ENCODE data around the gene COLEC12. TPM values are rescaled to one million over a fixed set of nuclear protein-coding genes. Genes with fewer than 3 reads are reported as not detected.
A peak's percentile ranks its signal among the peaks of the same experiment; 100 is the strongest.

The COLEC12 gene
- polyA plus RNA-seq, 3 donors: 0.21 to 0.47 (median 0.35) TPM

DNA sequence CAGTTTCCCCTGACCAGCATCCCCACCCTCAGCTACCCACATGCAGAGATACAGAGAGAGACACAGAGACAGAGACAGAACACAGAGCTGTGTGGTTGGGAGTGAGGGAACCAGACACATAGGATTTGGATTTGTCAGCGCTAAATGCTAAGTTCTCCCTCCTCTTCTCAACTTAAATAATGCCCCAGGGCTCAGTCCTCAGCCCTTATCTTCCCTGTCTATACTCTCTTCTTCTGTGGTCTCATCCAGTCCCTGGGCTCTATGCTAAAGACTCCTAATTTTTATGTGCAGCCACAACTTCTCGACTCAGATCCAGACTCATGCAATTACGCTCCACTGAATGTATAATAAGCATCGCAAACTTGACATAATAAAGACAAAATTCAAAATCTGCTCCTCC is 47.1 kb downstream of the COLEC12 start:
- Histone ChIP-seq H3K79me2 (ENCODE audit: insufficient read depth, low read length) (no peaks in the 10 kb centered on the region), H3K36me3 (replicated peaks in 1 of 2; ENCODE audit: control insufficient read depth in 1 of 2, insufficient read depth in 2 of 2, low read length in 2 of 2) (no peaks in the 10 kb centered on the region), H3K4me3 (replicated peaks in 1 of 3; ENCODE audit: low read depth in 2 of 3, low read length in 3 of 3) (peak overlapping the region in 1 of 3 experiments; percentile 44), H3K27ac (ENCODE audit: low read depth in 1 of 2, low read length in 2 of 2) (peak overlapping the region in 1 of 2 donors; percentile 15), H3K9ac (ENCODE audit: insufficient read depth, low read length, poor library complexity, severe bottlenecking) (no peak overlapping the region), H2AFZ (ENCODE audit: insufficient read depth, low read depth, low read length, poor library complexity, severe bottlenecking) (no peak overlapping the region), H4K20me1 (ENCODE audit: insufficient read depth, low read length) (no peaks in the 10 kb centered on the region), H3K4me2 (replicated peaks; ENCODE audit: extremely low read depth, low read length, poor library complexity, severe bottlenecking) (peak overlapping the region; percentile 34), H3K9me3 (replicated peaks in 1 of 2; ENCODE audit: control insufficient read depth in 1 of 2, insufficient read depth in 1 of 2, low read length in 2 of 2) (peaks cover 9 to 11% of the 10 kb centered on the region in 2 donors), H3K27me3 (ENCODE audit: control insufficient read depth in 2 of 2, insufficient read depth in 2 of 2, low read length in 2 of 2) (no peaks in the 10 kb centered on the region), H3K4me1 (ENCODE audit: control insufficient read depth in 1 of 2, insufficient read depth in 2 of 2, low read length in 2 of 2) (peaks cover 42 to 44% of the 10 kb centered on the region in 2 donors)
- H3K27ac Mint-ChIP-seq: peak overlapping the region in 4 of 7 donors; percentile 3 to 84 (median 68)
- TF ChIP-seq, protein P1, sequence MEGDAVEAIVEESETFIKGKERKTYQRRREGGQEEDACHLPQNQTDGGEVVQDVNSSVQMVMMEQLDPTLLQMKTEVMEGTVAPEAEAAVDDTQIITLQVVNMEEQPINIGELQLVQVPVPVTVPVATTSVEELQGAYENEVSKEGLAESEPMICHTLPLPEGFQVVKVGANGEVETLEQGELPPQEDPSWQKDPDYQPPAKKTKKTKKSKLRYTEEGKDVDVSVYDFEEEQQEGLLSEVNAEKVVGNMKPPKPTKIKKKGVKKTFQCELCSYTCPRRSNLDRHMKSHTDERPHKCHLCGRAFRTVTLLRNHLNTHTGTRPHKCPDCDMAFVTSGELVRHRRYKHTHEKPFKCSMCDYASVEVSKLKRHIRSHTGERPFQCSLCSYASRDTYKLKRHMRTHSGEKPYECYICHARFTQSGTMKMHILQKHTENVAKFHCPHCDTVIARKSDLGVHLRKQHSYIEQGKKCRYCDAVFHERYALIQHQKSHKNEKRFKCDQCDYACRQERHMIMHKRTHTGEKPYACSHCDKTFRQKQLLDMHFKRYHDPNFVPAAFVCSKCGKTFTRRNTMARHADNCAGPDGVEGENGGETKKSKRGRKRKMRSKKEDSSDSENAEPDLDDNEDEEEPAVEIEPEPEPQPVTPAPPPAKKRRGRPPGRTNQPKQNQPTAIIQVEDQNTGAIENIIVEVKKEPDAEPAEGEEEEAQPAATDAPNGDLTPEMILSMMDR (IDR thresholded peaks at IDR 0.05): no peak
- H3K4me1 Mint-ChIP-seq: peaks cover 45% of the 10 kb centered on the region
- H3K9me3 Mint-ChIP-seq: peaks cover 10 to 18% (median 13%) of the 10 kb centered on the region in 7 donors
- peaks cover 3 to 4% of the 10 kb centered on the region in 2 donors for H3K36me3 Mint-ChIP-seq
- H3K27me3 Mint-ChIP-seq (ENCODE audit: low read depth in 3 of 3): peaks cover 0 to 2% (median 2%) of the 10 kb centered on the region in 3 donors
- DNase-seq: no peak
- H3K4me3 Mint-ChIP-seq: peak overlapping the region in 1 of 2 donors; percentile 82
- WGBS (ENCODE audit: insufficient coverage): 94% methylated on average over 4 of the region's 4 CpGs
- intact Hi-C loops (cut with micrococcal nuclease): loop anchor here in 1 of 2 donors (10.0 kb wide), 1 partner anchor 69 kb away; no protein-coding TSS in a partner anchor

DNA sequence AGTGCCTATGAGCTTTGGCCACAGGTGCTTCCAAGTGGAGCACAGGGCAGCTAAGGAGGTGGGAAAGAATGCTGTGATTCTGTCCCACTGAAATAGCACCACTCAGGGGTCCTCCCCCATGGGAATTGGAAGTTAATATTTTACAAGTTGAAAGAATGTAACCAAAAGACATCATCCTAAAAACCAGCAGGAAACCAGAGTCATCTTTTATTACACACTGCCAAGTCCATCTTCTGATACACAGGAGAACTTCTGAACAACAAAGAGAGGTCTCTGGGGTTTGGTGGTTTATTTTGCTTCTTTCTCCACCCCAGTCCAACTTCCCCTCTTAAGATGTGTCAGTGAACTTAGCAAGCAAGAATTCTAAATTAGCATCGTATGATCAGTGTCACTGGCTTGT is 47.7 kb downstream of the COLEC12 start:
- peaks cover 41% of the 10 kb centered on the region for H3K4me1 Mint-ChIP-seq
- Histone ChIP-seq H3K27ac (ENCODE audit: low read depth in 1 of 2, low read length in 2 of 2) (peak overlapping the region in 1 of 2 donors; percentile 15), H3K9me3 (replicated peaks in 1 of 2; ENCODE audit: control insufficient read depth in 1 of 2, insufficient read depth in 1 of 2, low read length in 2 of 2) (peaks cover 9 to 11% of the 10 kb centered on the region in 2 donors), H3K4me1 (ENCODE audit: control insufficient read depth in 1 of 2, insufficient read depth in 2 of 2, low read length in 2 of 2) (peaks cover 37 to 38% of the 10 kb centered on the region in 2 donors), H3K4me2 (replicated peaks; ENCODE audit: extremely low read depth, low read length, poor library complexity, severe bottlenecking) (peak overlapping the region; percentile 34), H2AFZ (ENCODE audit: insufficient read depth, low read depth, low read length, poor library complexity, severe bottlenecking) (no peak overlapping the region), H3K79me2 (ENCODE audit: insufficient read depth, low read length) (no peaks in the 10 kb centered on the region), H3K27me3 (ENCODE audit: control insufficient read depth in 2 of 2, insufficient read depth in 2 of 2, low read length in 2 of 2) (no peaks in the 10 kb centered on the region), H3K4me3 (replicated peaks in 1 of 3; ENCODE audit: low read depth in 2 of 3, low read length in 3 of 3) (peak overlapping the region in 1 of 3 experiments; percentile 44), H4K20me1 (ENCODE audit: insufficient read depth, low read length) (no peaks in the 10 kb centered on the region), H3K9ac (ENCODE audit: insufficient read depth, low read length, poor library complexity, severe bottlenecking) (no peak overlapping the region), H3K36me3 (replicated peaks in 1 of 2; ENCODE audit: control insufficient read depth in 1 of 2, insufficient read depth in 2 of 2, low read length in 2 of 2) (no peaks in the 10 kb centered on the region)
- WGBS (ENCODE audit: insufficient coverage): 0% methylated on average over 1 of the region's 1 CpG
- intact Hi-C loops (cut with micrococcal nuclease): loop anchor here in 1 of 2 donors (10.0 kb wide), 1 partner anchor 68 kb away; no protein-coding TSS in a partner anchor
- peaks cover 3 to 4% of the 10 kb centered on the region in 2 donors for H3K36me3 Mint-ChIP-seq
- peak overlapping the region in 1 of 2 donors; percentile 82 for H3K4me3 Mint-ChIP-seq
- peaks cover 0 to 2% (median 2%) of the 10 kb centered on the region in 3 donors for H3K27me3 Mint-ChIP-seq (ENCODE audit: low read depth in 3 of 3)
- peaks cover 10 to 18% (median 13%) of the 10 kb centered on the region in 7 donors for H3K9me3 Mint-ChIP-seq
- TF ChIP-seq, protein P1 (IDR thresholded peaks at IDR 0.05): no peak
- peak overlapping the region in 6 of 7 donors; percentile 13 to 84 (median 62) for H3K27ac Mint-ChIP-seq
- DNase-seq: peak in 2 of 3 donors; percentile 32 to 36

All from CD14-positive monocyte (primary cell).